ENCODE data around the gene ZNF660. TPM values are rescaled to one million over a fixed set of nuclear protein-coding genes. Genes with fewer than 3 reads are reported as not detected.
A peak's percentile ranks its signal among the peaks of the same experiment; 100 is the strongest.

ZNF660 gene
- total RNA-seq, 1 donor, result 2.0 TPM

DNA sequence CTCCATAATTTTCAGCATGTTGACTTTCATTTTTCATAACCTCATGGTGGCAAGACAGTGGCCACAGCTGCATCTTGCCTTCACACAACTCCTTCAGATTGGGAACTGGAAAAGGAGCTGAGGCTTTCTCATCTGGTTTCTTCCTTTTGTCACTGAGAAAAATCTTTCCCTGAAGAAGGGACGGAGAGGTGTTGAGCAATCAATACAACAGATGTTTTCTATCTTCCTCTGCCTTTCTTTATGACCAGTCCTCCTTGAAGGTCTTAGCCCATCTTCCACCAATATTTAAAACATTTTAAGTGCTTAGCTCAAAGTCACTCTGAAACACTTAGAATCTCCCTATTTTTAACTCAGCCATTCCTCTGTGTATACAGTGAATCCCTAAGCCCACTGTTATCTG lies 11.9 kb downstream of the ZNF660 start:
- H3K4me3 ChIP-seq (ENCODE audit: low read depth, low read length), result no peak overlapping the region
- DNase-seq (ENCODE audit: low read depth), result no peak
- TF ChIP-seq, protein P1, sequence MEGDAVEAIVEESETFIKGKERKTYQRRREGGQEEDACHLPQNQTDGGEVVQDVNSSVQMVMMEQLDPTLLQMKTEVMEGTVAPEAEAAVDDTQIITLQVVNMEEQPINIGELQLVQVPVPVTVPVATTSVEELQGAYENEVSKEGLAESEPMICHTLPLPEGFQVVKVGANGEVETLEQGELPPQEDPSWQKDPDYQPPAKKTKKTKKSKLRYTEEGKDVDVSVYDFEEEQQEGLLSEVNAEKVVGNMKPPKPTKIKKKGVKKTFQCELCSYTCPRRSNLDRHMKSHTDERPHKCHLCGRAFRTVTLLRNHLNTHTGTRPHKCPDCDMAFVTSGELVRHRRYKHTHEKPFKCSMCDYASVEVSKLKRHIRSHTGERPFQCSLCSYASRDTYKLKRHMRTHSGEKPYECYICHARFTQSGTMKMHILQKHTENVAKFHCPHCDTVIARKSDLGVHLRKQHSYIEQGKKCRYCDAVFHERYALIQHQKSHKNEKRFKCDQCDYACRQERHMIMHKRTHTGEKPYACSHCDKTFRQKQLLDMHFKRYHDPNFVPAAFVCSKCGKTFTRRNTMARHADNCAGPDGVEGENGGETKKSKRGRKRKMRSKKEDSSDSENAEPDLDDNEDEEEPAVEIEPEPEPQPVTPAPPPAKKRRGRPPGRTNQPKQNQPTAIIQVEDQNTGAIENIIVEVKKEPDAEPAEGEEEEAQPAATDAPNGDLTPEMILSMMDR (IDR thresholded peaks at IDR 0.05; ENCODE audit: insufficient read depth, low read length), result no peak

DNA sequence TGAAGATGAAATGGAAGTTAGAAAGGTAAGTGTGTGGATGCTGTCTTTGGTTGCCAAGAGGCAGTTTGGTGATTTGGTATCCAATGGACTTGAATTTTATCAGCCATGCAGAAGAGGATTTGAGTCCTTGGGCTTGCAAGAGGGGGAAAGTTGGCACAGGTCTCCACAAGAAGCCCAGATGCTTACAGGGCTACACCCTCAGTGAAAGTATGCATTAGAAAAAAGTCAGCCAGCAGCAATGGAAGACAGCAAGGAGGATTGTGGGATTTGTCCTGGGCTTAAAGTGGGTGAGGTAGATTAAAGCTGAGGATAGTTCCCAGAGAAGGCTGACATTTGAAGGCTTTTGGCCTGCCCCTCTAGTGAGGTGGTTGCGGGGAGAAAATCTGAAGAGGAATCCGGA lies 17.0 kb downstream of the ZNF660 start:
- H3K4me3 ChIP-seq (ENCODE audit: low read depth, low read length), result no peak overlapping the region
- TF ChIP-seq, protein P1 (IDR thresholded peaks at IDR 0.05; ENCODE audit: insufficient read depth, low read length), result no peak
- no peak for DNase-seq (ENCODE audit: low read depth)

DNA sequence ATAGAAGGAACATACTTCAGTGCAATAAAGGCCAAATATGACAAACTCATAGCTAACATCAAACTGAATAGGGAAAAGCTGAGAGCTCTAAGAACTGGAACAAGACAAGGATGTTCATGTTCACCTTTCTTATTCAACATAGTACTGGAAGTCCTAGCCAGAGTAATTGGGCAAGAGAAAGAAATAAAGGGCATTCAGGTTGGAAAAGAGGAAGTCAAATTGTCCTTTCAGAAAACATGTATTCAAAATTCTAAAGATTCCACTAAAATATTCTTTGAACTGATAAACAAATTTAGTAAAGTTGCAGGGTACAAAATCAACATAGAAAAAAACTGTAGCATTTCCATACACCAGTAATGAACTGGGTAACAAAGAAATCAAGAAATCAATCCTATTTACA lies 27.9 kb downstream of the ZNF660 start:
- TF ChIP-seq, protein P1 (IDR thresholded peaks at IDR 0.05; ENCODE audit: insufficient read depth, low read length), result no peak
- H3K4me3 ChIP-seq (ENCODE audit: low read depth, low read length), result no peak overlapping the region
- no peak for DNase-seq (ENCODE audit: low read depth)

DNA sequence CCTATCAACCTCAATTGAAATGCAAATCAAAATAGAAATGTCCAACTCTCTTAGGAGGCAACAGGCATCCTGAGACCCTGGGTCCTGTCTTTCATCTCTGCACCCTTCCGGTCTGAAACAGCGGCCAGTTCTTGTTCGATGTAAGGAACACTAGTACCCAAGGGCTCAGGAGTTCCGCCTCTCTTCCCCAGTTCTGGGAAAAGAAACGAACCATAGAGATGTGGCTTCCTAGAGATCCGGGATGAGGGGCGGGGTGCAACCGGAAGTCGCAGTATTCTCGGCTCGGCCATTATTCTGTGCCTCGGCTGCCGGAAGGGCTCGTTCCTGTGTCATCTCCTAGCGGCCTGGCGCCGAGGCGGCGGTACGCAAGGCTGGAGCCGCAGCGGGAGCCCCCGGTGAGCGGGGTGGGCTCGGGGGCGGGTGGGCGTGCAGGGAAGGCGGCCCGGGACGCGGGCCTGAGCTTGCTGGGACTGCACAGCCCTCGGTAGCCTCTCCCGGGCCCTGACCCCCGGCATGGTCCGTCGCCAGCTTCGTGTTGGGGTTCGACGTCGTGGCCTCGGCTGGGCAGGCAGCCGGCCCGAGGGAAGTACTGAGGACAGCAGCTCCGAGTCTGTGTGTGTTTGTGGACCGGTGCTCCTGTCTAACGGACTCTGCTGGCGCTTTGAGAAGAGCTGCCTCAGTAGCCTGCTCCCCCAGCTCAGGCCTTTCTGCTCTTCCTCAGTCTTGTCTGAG lies 40.2 kb downstream of the ZNF660 start, which contains the start of gene ZNF197:
Gene ZNF197, plus strand, starts transcription at position 288 of the 732 bp plus-strand sequence. CDS start 4,119 bp downstream, outside the sequence.
- peak within 1 kb of the TSS; percentile 88 for H3K4me3 ChIP-seq (ENCODE audit: low read depth, low read length)
- peak; percentile 93 for DNase-seq (ENCODE audit: low read depth)
- TF ChIP-seq, protein P1 (IDR thresholded peaks at IDR 0.05; ENCODE audit: insufficient read depth, low read length), result peak; percentile 17

DNA sequence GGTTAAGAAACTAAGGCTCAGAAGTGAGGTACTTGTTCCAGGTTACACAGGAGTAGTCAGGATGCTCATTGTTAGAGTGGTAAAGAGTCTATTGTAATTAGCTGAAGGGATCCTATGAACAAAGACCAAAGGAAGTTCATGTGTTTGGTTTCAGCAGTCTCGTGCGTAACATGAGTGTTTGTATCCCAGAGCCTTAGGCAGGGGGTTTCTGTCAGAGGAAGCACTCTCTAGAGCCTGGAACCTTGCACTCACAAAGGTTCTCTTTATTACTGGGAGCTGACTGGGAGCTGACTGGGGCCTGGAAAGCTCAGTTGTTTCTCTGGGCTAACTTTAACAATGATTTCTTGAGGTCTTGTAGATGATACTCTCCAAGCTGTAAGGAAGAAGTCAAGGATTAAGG lies 44.0 kb downstream of the ZNF660 start:
- no peak overlapping the region for H3K4me3 ChIP-seq (ENCODE audit: low read depth, low read length)
- TF ChIP-seq, protein P1 (IDR thresholded peaks at IDR 0.05; ENCODE audit: insufficient read depth, low read length), result no peak
- no peak for DNase-seq (ENCODE audit: low read depth)

DNA sequence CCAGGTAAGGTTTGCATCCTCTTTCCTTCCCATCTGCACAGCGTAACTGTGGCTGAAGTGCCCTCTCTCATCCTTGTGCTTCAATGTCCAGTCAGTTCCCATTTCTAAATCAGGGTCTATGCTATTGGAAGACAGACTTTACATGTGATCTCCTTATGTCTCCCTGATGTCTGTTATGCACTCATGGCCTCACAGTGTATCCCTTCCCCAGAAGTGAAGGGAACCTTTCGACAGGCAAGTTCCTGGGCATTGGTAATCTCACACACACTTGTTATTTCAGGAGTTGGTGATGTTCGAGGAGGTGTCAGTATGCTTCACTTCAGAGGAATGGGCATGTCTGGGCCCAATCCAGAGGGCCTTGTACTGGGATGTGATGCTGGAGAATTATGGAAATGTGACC lies 47.4 kb downstream of the ZNF660 start:
- TF ChIP-seq, protein P1 (IDR thresholded peaks at IDR 0.05; ENCODE audit: insufficient read depth, low read length), result no peak
- no peak for DNase-seq (ENCODE audit: low read depth)
- H3K4me3 ChIP-seq (ENCODE audit: low read depth, low read length), result no peak overlapping the region

Data from fibroblast of the aortic adventitia (primary cell).